ENCODE measurements around the gene TCHP.
"Not testable (repeated sequence)": the region's sequence is repeated elsewhere in the genome, so short reads cannot be mapped to it uniquely, and the experiment has no call there.

Gene TCHP

GRCh38 chr12:109899783-109900751 is at the start of gene TCHP:
Gene TCHP, plus strand, starts transcription at chr12:109900274. Its CDS starts 2,753 bp downstream, at chr12:109903027.
- DNase-seq = peak; percentile 92

- not testable (repeated sequence) for DNase-seq
Observed at GRCh38 chr12:109850518-109850917, 49.6 kb upstream of the TCHP start.

- no peak for DNase-seq
Observed at GRCh38 chr12:109855377-109855776, 44.7 kb upstream of the TCHP start.

- no peak for DNase-seq
Observed at GRCh38 chr12:109857715-109858114, 42.4 kb upstream of the TCHP start.

- no peak for DNase-seq
Observed at GRCh38 chr12:109858764-109859163, 41.3 kb upstream of the TCHP start.

- no peak for DNase-seq
Observed at GRCh38 chr12:109860977-109861376, 39.1 kb upstream of the TCHP start.

- peak; percentile 28 for DNase-seq
Observed at GRCh38 chr12:109861689-109862314, 38.3 kb upstream of the TCHP start.

- not testable (repeated sequence) for DNase-seq
Observed at GRCh38 chr12:109862491-109862890, 37.6 kb upstream of the TCHP start.

GRCh38 chr12:109863847-109864712 is 36.0 kb upstream of the TCHP start:
- DNase-seq = peak; percentile 26

- no peak for DNase-seq
Observed at GRCh38 chr12:109864916-109865315, 35.2 kb upstream of the TCHP start.

GRCh38 chr12:109868182-109869051 is 31.7 kb upstream of the TCHP start:
- no peak for DNase-seq

- DNase-seq = peak; percentile 54
Observed at GRCh38 chr12:109870648-109871047, 29.4 kb upstream of the TCHP start.

- DNase-seq = no peak
Observed at GRCh38 chr12:109871668-109872314, 28.3 kb upstream of the TCHP start.

GRCh38 chr12:109873653-109874052 is 26.4 kb upstream of the TCHP start:
- DNase-seq = no peak

GRCh38 chr12:109875572-109876131 is 24.4 kb upstream of the TCHP start:
- DNase-seq = no peak

GRCh38 chr12:109876406-109876805 is 23.7 kb upstream of the TCHP start:
- DNase-seq = no peak

GRCh38 chr12:109877504-109878246 is 22.4 kb upstream of the TCHP start:
- no peak for DNase-seq

- DNase-seq = no peak
Observed at GRCh38 chr12:109878247-109878625, 21.8 kb upstream of the TCHP start.

GRCh38 chr12:109878749-109879148 is 21.3 kb upstream of the TCHP start:
- DNase-seq = no peak

GRCh38 chr12:109879351-109880042 is 20.6 kb upstream of the TCHP start:
- DNase-seq = no peak
